GM23248 (cell line): ENCODE measurements around the gene SF3A2. TPM values are rescaled to one million over a fixed set of nuclear protein-coding genes. Genes with fewer than 3 reads are reported as not detected.

ENCODE experiments used
- DNase-seq: peaks from one replicate; pipeline ENCODE4 v3.0.0-alpha.2; 2015
- H2AFZ ChIP-seq: fragments of 200-600 bp; sonication (generic); 2 replicates; pipeline ENCODE4 v1.6.1; 2016; ENCODE audit warnings: antibody characterized with exemption
- H3F3A ChIP-seq: fragments of 200-600 bp; sonication (generic); 2 replicates; pipeline ENCODE4 v1.6.1; 2016; ENCODE audit warnings: mild to moderate bottlenecking, antibody characterized with exemption, mixed run types; ENCODE audit not compliant: insufficient read depth
- H3K27ac ChIP-seq: fragments of 200-600 bp; sonication (generic); 2 replicates; pipeline ENCODE4 v1.5.1; 2016; ENCODE audit warnings: mild to moderate bottlenecking
- H3K27me3 ChIP-seq: fragments of 200-600 bp; sonication (generic); replicated peaks from 2 replicates; pipeline ENCODE4 v1.6.1; 2016; ENCODE audit warnings: mild to moderate bottlenecking; ENCODE audit not compliant: insufficient read depth
- H3K36me3 ChIP-seq: fragments of 200-600 bp; sonication (generic); 2 replicates; pipeline ENCODE4 v1.6.1; 2016; ENCODE audit warnings: low read depth, mild to moderate bottlenecking
- H3K4me1 ChIP-seq: fragments of 200-600 bp; sonication (generic); 2 replicates; pipeline ENCODE4 v1.6.1; 2016; ENCODE audit warnings: mild to moderate bottlenecking; ENCODE audit not compliant: insufficient read depth
- H3K4me2 ChIP-seq: fragments of 200-600 bp; sonication (generic); one replicate; pipeline ENCODE4 v1.6.1; 2016; ENCODE audit warnings: mild to moderate bottlenecking; ENCODE audit not compliant: unreplicated experiment
- H3K4me3 ChIP-seq: fragments of 200-600 bp; sonication (generic); 2 replicates; pipeline ENCODE4 v1.5.1; 2016; ENCODE audit warnings: mild to moderate bottlenecking
- H3K79me2 ChIP-seq: fragments of 200-600 bp; sonication (generic); 2 replicates; pipeline ENCODE4 v1.6.1; 2016; ENCODE audit warnings: mild to moderate bottlenecking; ENCODE audit not compliant: insufficient read depth
- H3K9ac ChIP-seq: fragments of 200-600 bp; sonication (generic); 2 replicates; pipeline ENCODE4 v1.6.1; 2016; ENCODE audit warnings: mild to moderate bottlenecking
- H3K9me2 ChIP-seq: fragments of 200-600 bp; sonication (generic); 2 replicates; pipeline ENCODE4 v1.6.1; 2016; ENCODE audit warnings: mixed run types, mild to moderate bottlenecking, moderate library complexity; ENCODE audit not compliant: insufficient read depth
- H3K9me3 ChIP-seq: fragments of 200-600 bp; sonication (generic); one replicate; pipeline ENCODE4 v1.6.1; 2017; ENCODE audit warnings: low read depth
- H4K20me1 ChIP-seq: fragments of 200-600 bp; sonication (generic); 2 replicates; pipeline ENCODE4 v1.6.0; 2016; ENCODE audit not compliant: insufficient read depth
- EZH2 ChIP-seq: fragments of 200-600 bp; sonication (generic); IDR thresholded peaks from 2 replicates; pipeline ENCODE4 v1.6.1; 2018; ENCODE audit warnings: antibody characterized with exemption, mild to moderate bottlenecking; ENCODE audit not compliant: insufficient read depth, poor library complexity, severe bottlenecking
- EZH2phosphoT487 ChIP-seq: fragments of 200-600 bp; sonication (generic); IDR thresholded peaks from 2 replicates; pipeline ENCODE4 v1.6.1; 2018; ENCODE audit warnings: antibody characterized with exemption, moderate library complexity, mild to moderate bottlenecking, low read depth; ENCODE audit not compliant: insufficient read depth
- whole genome bisulfite sequencing, 2 experiments: methylation state at CpG; one replicate each; pipeline ENCODE4 v1.1.6; 2015 to 2017; ENCODE audit warnings: low lambda C conversion rate in 2 of 2, low coverage in 1 of 2; ENCODE audit errors: missing lambda C conversion rate in 2 of 2; 5-methylcytosine and 5-hydroxymethylcytosine counted together
- in situ Hi-C: fragments of 300-500 bp; cut with MboI; formaldehyde crosslinking; loops from 2 replicates; pipeline ENCODE4 v1.15.0; 2020
- polyA plus RNA-seq: library from polyadenylated mRNA; unstranded; fragments of >200 nt; fragmentation: Nextera tagmentation; extraction: Ambion mirVana; gene quantifications from 2 replicates; pipeline ENCODE4 v1.2.1, GENCODE V29; 2016
- total RNA-seq: library from RNA; depleted of rRNA; stranded (reverse); fragments of >200 nt; shearing (Covaris generic); gene quantifications from 2 replicates; pipeline ENCODE4 v1.2.3, GENCODE V29; 2014

SF3A2 gene
- total and polyA plus RNA-seq, 2 experiments from 2014 or later, result 16.8 to 26.7 TPM

GRCh38 chr19:2202366-2202765, 34.3 kb upstream of the SF3A2 start:
- WGBS, 2 experiments, result 92 to 94% methylated on average over 10 to 15 of the region's 15 CpGs
- no peak for TF ChIP-seq EZH2
- no peak for TF ChIP-seq EZH2phosphoT487
- no peaks in the 10 kb centered on the region; the same call in 1 of the 2 replicates for H3K36me3 ChIP-seq

DNA sequence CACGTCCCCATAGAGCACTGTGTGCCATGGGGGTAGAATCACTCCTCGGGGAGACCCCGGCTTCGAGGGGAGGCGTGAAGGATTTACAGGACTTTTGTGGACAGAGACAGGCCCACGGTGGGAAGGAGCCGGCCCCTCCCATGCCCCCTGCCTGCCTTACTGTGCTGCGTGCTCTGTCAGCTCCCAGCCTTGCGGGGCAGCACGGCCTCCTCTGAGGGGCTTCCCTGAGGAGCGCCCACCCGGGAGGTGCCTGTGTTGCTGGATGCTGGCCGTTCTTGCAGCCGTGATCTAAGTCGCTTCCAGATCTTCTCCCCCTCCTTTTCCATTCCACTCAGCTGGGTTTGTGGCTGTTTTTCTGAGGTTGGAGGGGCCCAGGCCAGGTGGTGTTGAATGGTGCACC, 29.6 kb upstream of the SF3A2 start:
- no peak overlapping the region for H3K4me3 ChIP-seq
- no peaks in the 10 kb centered on the region for H3K9me2 ChIP-seq
- H3K27ac ChIP-seq, result no peak overlapping the region
- 94 to 95% methylated on average over 13 to 15 of the region's 15 CpGs for WGBS, 2 experiments
- H3K4me2 ChIP-seq, result no peak overlapping the region
- H3K9ac ChIP-seq, result no peak overlapping the region
- no peak for TF ChIP-seq EZH2
- no peak for TF ChIP-seq EZH2phosphoT487
- H2AFZ ChIP-seq, result no peak overlapping the region
- H4K20me1 ChIP-seq, result no peaks in the 10 kb centered on the region
- in situ Hi-C loops, result no loop called here
- no peaks in the 10 kb centered on the region for H3K9me3 ChIP-seq
- H3K4me1 ChIP-seq, result peaks cover 14% of the 10 kb centered on the region
- H3K27me3 ChIP-seq, result no peaks in the 10 kb centered on the region
- H3K36me3 ChIP-seq, result no peaks in the 10 kb centered on the region; the same call in 1 of the 2 replicates
- peaks cover 58% of the 10 kb centered on the region for H3K79me2 ChIP-seq
- H3F3A ChIP-seq, result peaks cover 10% of the 10 kb centered on the region; the same call in 1 of the 2 replicates
- no peak for DNase-seq

More at GRCh38 chr19:2202366-2202765, 34.3 kb upstream of the SF3A2 start:
- Histone ChIP-seq H3K4me2 (no peak overlapping the region), H3K4me1 (no peaks in the 10 kb centered on the region), H4K20me1 (no peaks in the 10 kb centered on the region), H3K9me2 (no peaks in the 10 kb centered on the region), H3K9me3 (no peaks in the 10 kb centered on the region), H3K4me3 (no peak overlapping the region), H3K79me2 (peaks cover 93% of the 10 kb centered on the region), H3F3A (no peaks in the 10 kb centered on the region), H3K27me3 (no peaks in the 10 kb centered on the region), H3K9ac (no peak overlapping the region), H3K27ac (no peak overlapping the region), H2AFZ (no peak overlapping the region)
- in situ Hi-C loops, result no loop called here
- DNase-seq, result no peak

DNA sequence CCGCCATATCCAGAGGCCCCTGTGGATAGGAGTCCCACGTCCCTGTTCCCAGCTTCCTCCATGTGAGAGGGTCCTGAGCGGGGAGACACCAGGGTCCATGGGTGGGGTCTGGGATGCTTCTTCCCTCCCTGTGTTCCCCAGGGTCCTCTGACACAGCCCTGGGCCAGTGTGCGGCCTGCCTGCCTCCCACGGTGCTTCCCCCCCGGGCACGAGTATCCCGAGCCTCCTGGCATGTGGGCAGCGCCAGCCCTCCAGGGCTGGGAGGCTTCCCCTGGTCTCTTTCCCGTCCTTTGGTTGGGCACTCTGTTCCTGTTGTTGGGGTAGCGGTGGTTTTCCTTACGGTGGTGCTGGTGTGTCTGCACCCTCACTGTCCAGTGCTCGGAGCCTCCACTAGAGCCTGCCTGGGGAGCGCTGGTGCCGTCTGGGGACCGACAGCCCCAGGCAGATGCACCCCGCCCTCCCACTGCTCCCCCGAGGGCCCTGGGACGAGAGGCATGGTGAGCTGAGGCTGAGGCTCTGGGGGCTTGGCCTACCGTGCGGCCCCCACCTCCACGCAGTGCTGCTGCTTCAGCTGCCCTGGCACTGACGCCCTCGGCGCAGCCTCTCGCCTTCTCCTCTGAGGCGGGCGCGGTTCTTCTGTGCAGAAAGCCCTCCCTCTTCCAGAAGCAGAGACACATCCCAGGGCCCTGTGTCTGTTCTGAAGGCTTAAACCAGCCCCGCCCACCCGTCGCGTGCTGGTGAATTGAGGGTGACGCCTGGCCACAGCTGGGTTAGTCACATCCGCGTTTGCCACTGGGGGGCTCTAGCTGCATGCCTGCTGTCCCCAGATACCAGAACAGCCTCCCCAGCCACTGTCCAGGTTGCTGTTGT, 28.4 kb upstream of the SF3A2 start:
- in situ Hi-C loops, result no loop called here
- H3K4me2 ChIP-seq, result peak overlapping the region; percentile 62

DNA sequence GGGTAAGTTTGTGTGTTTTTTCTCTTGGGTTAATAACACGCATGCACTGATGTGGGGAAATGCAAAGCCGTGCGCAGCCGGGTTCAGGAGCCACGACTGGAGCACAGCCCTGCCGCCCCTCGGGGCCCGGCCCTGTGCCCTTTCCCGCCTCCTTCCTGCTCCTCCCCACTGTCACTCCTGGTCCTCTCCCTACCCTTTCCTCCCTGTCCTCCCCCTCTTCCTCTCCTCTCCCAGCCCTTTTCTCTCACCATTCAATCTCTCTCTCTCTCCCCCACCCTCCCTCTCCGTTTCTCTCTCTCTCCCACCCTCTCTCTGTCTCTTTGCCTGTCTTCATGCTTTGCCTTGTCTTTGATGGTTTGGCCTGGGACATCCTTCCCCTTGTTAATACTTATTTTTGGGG, 27.6 kb upstream of the SF3A2 start:
- Histone ChIP-seq H2AFZ (no peak overlapping the region), H3K9ac (peak overlapping the region; percentile 63), H4K20me1 (no peaks in the 10 kb centered on the region), H3K4me3 (no peak overlapping the region), H3K36me3 (no peaks in the 10 kb centered on the region; the same call in 1 of the 2 replicates), H3F3A (peaks cover 10% of the 10 kb centered on the region; the same call in 1 of the 2 replicates), H3K4me1 (peaks cover 14% of the 10 kb centered on the region), H3K4me2 (peak overlapping the region; percentile 62), H3K79me2 (peaks cover 46% of the 10 kb centered on the region), H3K9me3 (no peaks in the 10 kb centered on the region), H3K27ac (peak overlapping the region; percentile 71), H3K9me2 (no peaks in the 10 kb centered on the region), H3K27me3 (no peaks in the 10 kb centered on the region)
- DNase-seq, result no peak
- WGBS, 2 experiments, result 44 to 45% methylated on average over 6 to 10 of the region's 10 CpGs
- TF ChIP-seq EZH2phosphoT487 (no peak), EZH2 (no peak)
- in situ Hi-C loops, result no loop called here

More for the DNA sequence above, 28.4 kb upstream of the SF3A2 start:
- 17 to 19% methylated on average over 31 to 35 of the region's 36 CpGs for WGBS, 2 experiments
- no peaks in the 10 kb centered on the region; the same call in 1 of the 2 replicates for H3K36me3 ChIP-seq
- TF ChIP-seq EZH2 (no peak), EZH2phosphoT487 (no peak)
- H2AFZ ChIP-seq, result no peak overlapping the region
- peak overlapping the region; percentile 63 for H3K9ac ChIP-seq
- peak overlapping the region; percentile 71 for H3K27ac ChIP-seq
- peaks cover 14% of the 10 kb centered on the region for H3K4me1 ChIP-seq
- H3K27me3 ChIP-seq, result no peaks in the 10 kb centered on the region
- H3K79me2 ChIP-seq, result peaks cover 53% of the 10 kb centered on the region
- DNase-seq, result peak; percentile 97
- H3F3A ChIP-seq, result peaks cover 10% of the 10 kb centered on the region; the same call in 1 of the 2 replicates
- no peaks in the 10 kb centered on the region for H3K9me3 ChIP-seq
- H3K4me3 ChIP-seq, result peak overlapping the region; percentile 34; the same call in 1 of the 2 replicates
- no peaks in the 10 kb centered on the region for H4K20me1 ChIP-seq
- H3K9me2 ChIP-seq, result no peaks in the 10 kb centered on the region
